ENCODE results near the gene SFMBT2. TPM values are rescaled to one million over a fixed set of nuclear protein-coding genes. Genes with fewer than 3 reads are reported as not detected.
A peak's percentile ranks its signal among the peaks of the same experiment; 100 is the strongest.

The SFMBT2 gene
- total RNA-seq, 1 donor from 2014 or later: 11.0 TPM

GRCh38 chr10:7260412-7260900 is 150.4 kb downstream of the SFMBT2 start:
- H3K9me3 ChIP-seq (replicated peaks): no peaks in the 10 kb centered on the region
- peaks cover 62% of the 10 kb centered on the region for H3K4me1 ChIP-seq
- no peak overlapping the region for H3K4me3 ChIP-seq
- DNase-seq: peak; percentile 56
- no peaks in the 10 kb centered on the region for H3K27me3 ChIP-seq (ENCODE audit: low read depth)
- H3K36me3 ChIP-seq: no peaks in the 10 kb centered on the region
- intact Hi-C loops (cut with micrococcal nuclease): loop anchor here (5.0 kb wide), 1 partner anchor 147 kb away; no protein-coding TSS in a partner anchor
- TF ChIP-seq CTCF (IDR thresholded peaks at IDR 0.05; ENCODE audit: borderline replicate concordance): peak; percentile 88
- peak overlapping the region; percentile 73 for H3K27ac ChIP-seq (replicated peaks)

GRCh38 chr10:7258948-7259523 is 151.8 kb downstream of the SFMBT2 start:
- H3K27me3 ChIP-seq (ENCODE audit: low read depth): no peaks in the 10 kb centered on the region
- no peak overlapping the region for H3K4me3 ChIP-seq
- no peaks in the 10 kb centered on the region for H3K9me3 ChIP-seq (replicated peaks)
- no peaks in the 10 kb centered on the region for H3K36me3 ChIP-seq
- peak overlapping the region; percentile 73 for H3K27ac ChIP-seq (replicated peaks)
- peaks cover 48% of the 10 kb centered on the region for H3K4me1 ChIP-seq
- no peak for DNase-seq
- TF ChIP-seq CTCF (IDR thresholded peaks at IDR 0.05; ENCODE audit: borderline replicate concordance): no peak
- intact Hi-C loops (cut with micrococcal nuclease): no loop called here

- Histone ChIP-seq H3K9me3 (replicated peaks) (no peaks in the 10 kb centered on the region), H3K4me3 (no peak overlapping the region), H3K36me3 (peaks cover 3% of the 10 kb centered on the region), H3K4me1 (peaks cover 44% of the 10 kb centered on the region), H3K27me3 (ENCODE audit: low read depth) (no peaks in the 10 kb centered on the region), H3K27ac (replicated peaks) (no peak overlapping the region)
- no peak for DNase-seq
- TF ChIP-seq CTCF (IDR thresholded peaks at IDR 0.05; ENCODE audit: borderline replicate concordance): no peak
- intact Hi-C loops (cut with micrococcal nuclease): no loop called here
These were observed 155.3 kb downstream of the SFMBT2 start for GRCh38 chr10:7255517-7255916.

GRCh38 chr10:7251696-7252465 is 159.0 kb downstream of the SFMBT2 start:
- no peak overlapping the region for H3K4me3 ChIP-seq
- peaks cover 22% of the 10 kb centered on the region for H3K4me1 ChIP-seq
- no peak for TF ChIP-seq CTCF (IDR thresholded peaks at IDR 0.05; ENCODE audit: borderline replicate concordance)
- H3K27ac ChIP-seq (replicated peaks): peak overlapping the region; percentile 72
- intact Hi-C loops (cut with micrococcal nuclease): no loop called here
- H3K9me3 ChIP-seq (replicated peaks): no peaks in the 10 kb centered on the region
- H3K27me3 ChIP-seq (ENCODE audit: low read depth): no peaks in the 10 kb centered on the region
- peak; percentile 62 for DNase-seq
- H3K36me3 ChIP-seq: peaks cover 18% of the 10 kb centered on the region

GRCh38 chr10:7250236-7250635 is 160.6 kb downstream of the SFMBT2 start:
- TF ChIP-seq CTCF (IDR thresholded peaks at IDR 0.05; ENCODE audit: borderline replicate concordance): no peak
- DNase-seq: no peak
- intact Hi-C loops (cut with micrococcal nuclease): no loop called here

More at GRCh38 chr10:7250236-7250635, 160.6 kb downstream of the SFMBT2 start:
- Histone ChIP-seq H3K4me3 (no peak overlapping the region), H3K4me1 (peaks cover 22% of the 10 kb centered on the region), H3K9me3 (replicated peaks) (no peaks in the 10 kb centered on the region), H3K27me3 (ENCODE audit: low read depth) (no peaks in the 10 kb centered on the region), H3K36me3 (peaks cover 18% of the 10 kb centered on the region), H3K27ac (replicated peaks) (no peak overlapping the region)

Data from left ventricle myocardium inferior (tissue), 1 donor.